ENCODE data around the gene RBMXL2.

GRCh38 chr11:7072401-7073028 is 16.3 kb upstream of the RBMXL2 start:
- TF ChIP-seq CTCF (IDR thresholded peaks at IDR 0.05) (no peak), POLR2A (IDR thresholded peaks at IDR 0.05) (no peak)

All from thyroid gland (tissue), 4 donors.